ENCODE data around the gene TBC1D2B.
A peak's percentile ranks its signal among the peaks of the same experiment; 100 is the strongest.

Gene TBC1D2B

GRCh38 chr15:78087951-78088772, 10.7 kb upstream of the TBC1D2B start:
- no peak for DNase-seq (ENCODE audit: low read depth, low spot score)
- TF ChIP-seq CTCF (IDR thresholded peaks at IDR 0.05; ENCODE audit: low read depth, low read length) = no peak
- no peak overlapping the region for H3K4me3 ChIP-seq (ENCODE audit: low read depth, low read length)
- in situ Hi-C loops (cut with HindIII; ENCODE audit: low sequenced_read_pairs) = no loop called here

GRCh38 chr15:78085928-78086327, 8.4 kb upstream of the TBC1D2B start:
- TF ChIP-seq CTCF (IDR thresholded peaks at IDR 0.05; ENCODE audit: low read depth, low read length) = no peak
- peak; percentile 41 for DNase-seq (ENCODE audit: low read depth, low spot score)
- H3K4me3 ChIP-seq (ENCODE audit: low read depth, low read length) = no peak overlapping the region
- in situ Hi-C loops (cut with HindIII; ENCODE audit: low sequenced_read_pairs) = no loop called here

DNA sequence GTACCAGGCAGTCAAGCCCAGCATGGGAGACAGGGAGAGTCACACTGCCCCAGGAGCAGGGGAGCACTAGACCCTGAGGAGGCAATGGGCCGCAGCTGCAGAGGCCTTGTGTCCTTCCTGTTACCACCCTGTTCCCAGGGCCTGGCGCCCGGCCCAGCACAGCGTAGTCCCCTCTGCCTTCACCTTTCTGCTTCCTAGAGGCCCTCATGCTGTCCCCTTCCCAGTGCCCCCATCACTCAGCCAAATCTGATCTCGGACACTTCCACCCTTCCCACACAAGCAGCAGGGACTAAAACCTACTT, 6.9 kb upstream of the TBC1D2B start:
- H3K4me3 ChIP-seq (ENCODE audit: low read depth, low read length) = no peak overlapping the region
- in situ Hi-C loops (cut with HindIII; ENCODE audit: low sequenced_read_pairs) = no loop called here
- DNase-seq (ENCODE audit: low read depth, low spot score) = no peak
- no peak for TF ChIP-seq CTCF (IDR thresholded peaks at IDR 0.05; ENCODE audit: low read depth, low read length)

DNA sequence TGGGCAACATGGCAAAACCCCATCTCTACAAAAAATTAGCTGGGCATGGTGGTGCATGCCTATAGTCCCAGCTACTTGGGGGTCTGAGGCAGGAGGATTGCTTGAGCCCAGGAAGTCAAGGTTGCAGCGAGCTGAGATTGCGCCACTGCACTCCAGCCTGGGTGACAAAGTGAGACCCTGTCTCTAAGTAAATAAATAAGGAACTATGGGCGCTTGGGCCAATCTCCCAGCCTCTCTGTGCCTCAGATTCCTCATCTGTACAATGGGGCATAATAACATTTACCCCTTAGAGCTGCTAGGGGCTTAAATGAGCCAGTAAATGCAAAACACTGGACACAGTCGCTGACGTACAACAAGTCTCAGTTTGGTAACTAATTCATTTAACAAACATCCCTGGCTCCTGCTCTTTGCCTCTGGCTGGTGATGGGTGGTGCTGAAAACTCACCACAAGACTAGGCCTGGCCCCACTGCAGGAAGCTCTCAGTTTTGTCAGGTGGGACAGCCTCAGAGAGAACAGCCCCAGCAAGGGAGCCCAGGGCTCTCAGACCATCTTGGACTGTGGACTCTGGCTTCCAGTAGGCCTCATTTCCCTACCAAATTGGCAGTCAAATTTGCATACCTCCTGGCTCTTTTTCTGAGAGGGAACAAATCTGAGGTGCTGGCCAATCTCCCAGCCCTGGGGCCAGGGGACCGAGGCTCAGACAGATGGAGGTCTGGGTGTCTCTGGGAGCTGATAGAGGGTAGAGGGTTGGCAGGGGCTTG, 6.4 kb upstream of the TBC1D2B start:
- in situ Hi-C loops (cut with HindIII; ENCODE audit: low sequenced_read_pairs) = no loop called here
- no peak for DNase-seq (ENCODE audit: low read depth, low spot score)
- no peak overlapping the region for H3K4me3 ChIP-seq (ENCODE audit: low read depth, low read length)
- no peak for TF ChIP-seq CTCF (IDR thresholded peaks at IDR 0.05; ENCODE audit: low read depth, low read length)

- no peak overlapping the region for H3K4me3 ChIP-seq (ENCODE audit: low read depth, low read length)
- in situ Hi-C loops (cut with HindIII; ENCODE audit: low sequenced_read_pairs) = no loop called here
- DNase-seq (ENCODE audit: low read depth, low spot score) = no peak
- no peak for TF ChIP-seq CTCF (IDR thresholded peaks at IDR 0.05; ENCODE audit: low read depth, low read length)
Measured at GRCh38 chr15:78083186-78083585, 5.7 kb upstream of the TBC1D2B start.

GRCh38 chr15:78082743-78083110, 5.2 kb upstream of the TBC1D2B start:
- TF ChIP-seq CTCF (IDR thresholded peaks at IDR 0.05; ENCODE audit: low read depth, low read length) = no peak
- in situ Hi-C loops (cut with HindIII; ENCODE audit: low sequenced_read_pairs) = no loop called here
- no peak for DNase-seq (ENCODE audit: low read depth, low spot score)
- no peak overlapping the region for H3K4me3 ChIP-seq (ENCODE audit: low read depth, low read length)
